CD4-positive, alpha-beta memory T cell (primary cell): ENCODE measurements around the gene TMEM154. TPM values are rescaled to one million over a fixed set of nuclear protein-coding genes. Genes with fewer than 3 reads are reported as not detected.

Experiments used
- CTCF ChIA-PET: fragments of 350-600 bp; sonication (Branson Sonifier 250); formaldehyde crosslinking; loops from one replicate; lab custom pipeline; 2021; ENCODE audit warnings: inconsistent platforms; ENCODE audit not compliant: partially characterized antibody; lab: Charles Lee
- POLR2A ChIA-PET: fragments of 350-600 bp; sonication (Branson Sonifier 250); formaldehyde crosslinking; loops from one replicate; lab custom pipeline; 2021; ENCODE audit not compliant: partially characterized antibody; lab: Charles Lee
- DNase-seq, 5 donors: peaks; one replicate each; pipeline versions ENCODE4 v3.0.0 to v3.0.0-alpha.2; 2020 to 2022; ENCODE audit warnings: mixed read lengths in 1 of 5
- H3K27ac ChIP-seq: one replicate; pipeline ENCODE4 v1.7.0; 2013; ENCODE audit warnings: low read depth, low read length
- H3K27me3 ChIP-seq: 2 replicates; pipeline ENCODE4 v1.7.0; 2013; ENCODE audit warnings: mild to moderate bottlenecking, low read length, moderate library complexity; ENCODE audit not compliant: insufficient read depth
- H3K36me3 ChIP-seq: 2 replicates; pipeline ENCODE4 v1.7.0; 2013; ENCODE audit warnings: mild to moderate bottlenecking, low read length, moderate library complexity; ENCODE audit not compliant: insufficient read depth
- H3K4me1 ChIP-seq: 2 replicates; pipeline ENCODE4 v1.7.0; 2013; ENCODE audit warnings: mild to moderate bottlenecking, low read length, moderate library complexity; ENCODE audit not compliant: insufficient read depth
- H3K4me3 ChIP-seq, 2 donors: one replicate each; pipeline ENCODE4 v1.7.0; 2013; ENCODE audit warnings: low read length in 2 of 2, mild to moderate bottlenecking in 1 of 2
- H3K9me3 ChIP-seq, 2 donors: one replicate each; pipeline ENCODE4 v1.7.0; 2013; ENCODE audit warnings: low read length in 2 of 2, control low read depth in 1 of 2; ENCODE audit not compliant: control insufficient read depth in 1 of 2
- H3K27ac Mint-ChIP-seq, 7 donors: one replicate each; pipeline ENCODE4 v1.8.0; 2020 to 2021; ENCODE audit warnings: mixed read lengths in 7 of 7, mild to moderate bottlenecking in 6 of 7, inconsistent platforms in 3 of 7, moderate library complexity in 3 of 7
- H3K27me3 Mint-ChIP-seq, 2 donors: one replicate each; pipeline ENCODE4 v1.8.0; 2020 to 2021; ENCODE audit warnings: mixed read lengths in 2 of 2
- H3K36me3 Mint-ChIP-seq, 2 donors: one replicate each; pipeline ENCODE4 v1.8.0; 2020 to 2021; ENCODE audit warnings: mixed read lengths in 2 of 2, inconsistent platforms in 1 of 2, mild to moderate bottlenecking in 1 of 2
- H3K4me1 Mint-ChIP-seq, 4 donors: one replicate each; pipeline ENCODE4 v1.8.0; 2020 to 2021; ENCODE audit warnings: mixed read lengths in 4 of 4, mild to moderate bottlenecking in 1 of 4
- H3K4me3 Mint-ChIP-seq, 8 donors: one replicate each; pipeline ENCODE4 v1.8.0; 2020 to 2021; ENCODE audit warnings: mixed read lengths in 8 of 8, mild to moderate bottlenecking in 7 of 8, moderate library complexity in 6 of 8, inconsistent platforms in 3 of 8
- H3K9me3 Mint-ChIP-seq, 8 donors: one replicate each; pipeline ENCODE4 v1.8.0; 2020 to 2021; ENCODE audit warnings: mixed read lengths in 8 of 8, mild to moderate bottlenecking in 5 of 8, inconsistent platforms in 3 of 8, moderate library complexity in 1 of 8
- intact Hi-C: fragments of 100-400 bp; cut with micrococcal nuclease; formaldehyde crosslinking; loops from one replicate; pipeline ENCODE4 v1.15.1; 2023
- polyA plus RNA-seq, 2 donors: library from polyadenylated mRNA; unstranded; fragments of 300-500 nt; fragmentation: Illumina TruSeq; gene quantifications; one replicate each; pipeline ENCODE4 v1.2.3, GENCODE V29; 2021
- total RNA-seq, 2 experiments: library from RNA; stranded (reverse); gene quantifications; one replicate each; pipeline ENCODE4 v1.2.3, GENCODE V29; 2021

Gene TMEM154
- total and polyA plus RNA-seq, 4 experiments from 2014 or later = 35.2 to 46.7 (median 40.3) TPM

DNA sequence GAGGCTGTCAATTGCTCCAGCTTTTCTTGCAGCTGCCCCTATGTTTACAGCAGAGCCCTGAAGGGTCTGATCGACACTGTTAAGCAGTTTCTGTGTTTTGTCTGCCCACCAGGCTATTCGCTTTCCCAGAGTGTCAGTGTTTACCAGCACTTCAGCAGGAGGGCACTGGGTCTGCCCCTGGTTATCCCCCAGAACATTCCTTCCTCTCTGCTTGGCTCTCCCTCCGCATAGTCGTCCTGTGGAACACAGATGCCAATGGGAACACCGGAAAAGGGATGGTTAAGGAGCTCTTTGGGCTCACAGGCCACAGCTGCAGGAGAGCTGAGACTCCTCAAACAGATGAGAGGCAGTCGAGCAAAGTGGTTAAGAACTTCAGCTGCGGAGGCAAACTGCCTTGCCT lies 72.6 kb downstream of the TMEM154 start:
- Histone ChIP-seq H3K27ac (no peak overlapping the region), H3K4me1 (peaks cover 15% of the 10 kb centered on the region), H3K4me3 (no peak overlapping the region), H3K9me3 (no peaks in the 10 kb centered on the region), H3K36me3 (no peaks in the 10 kb centered on the region), H3K27me3 (no peaks in the 10 kb centered on the region)
- Mint-ChIP-seq H3K4me1 (peaks cover 8 to 21% (median 11%) of the 10 kb centered on the region in 4 donors), H3K9me3 (peaks cover 0 to 2% (median 0%) of the 10 kb centered on the region in 8 donors), H3K27me3 (no peaks in the 10 kb centered on the region), H3K27ac (peak overlapping the region; percentile 14 to 91 (median 77)), H3K36me3 (no peaks in the 10 kb centered on the region), H3K4me3 (peak overlapping the region in 3 of 8 donors; percentile 26 to 38 (median 32))
- ChIA-PET CTCF (interaction anchor here (1.8 kb wide), 1 partner anchor 106 kb away, joined by 5 read pairs; no protein-coding TSS in a partner anchor), POLR2A (interaction anchor here (0.8 to 6.2 kb wide), 2 partner anchors 53 to 71 kb away, joined by 3 to 44 read pairs; partner anchors contain the start of gene FBXW7)
- DNase-seq = no peak
- intact Hi-C loops = no loop called here

DNA sequence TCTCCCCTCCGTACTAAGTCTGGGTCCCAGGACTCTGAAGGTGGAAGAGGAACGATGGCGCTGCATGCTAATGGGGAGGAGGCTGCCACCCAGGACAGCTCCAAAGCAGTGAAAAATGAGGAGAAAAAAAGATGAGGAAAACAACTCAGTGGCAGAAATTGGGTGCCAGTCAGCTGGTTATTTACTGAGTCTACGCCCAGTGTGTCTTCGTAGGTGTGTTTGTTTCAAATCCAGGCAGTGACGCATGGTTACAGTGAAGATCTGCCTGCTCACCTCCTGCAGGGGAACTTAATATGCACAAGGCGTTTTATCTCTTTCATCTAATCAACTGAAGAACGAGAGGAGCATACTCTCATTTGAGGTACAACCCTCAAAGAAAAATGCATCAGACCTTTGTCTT lies 73.0 kb downstream of the TMEM154 start:
- DNase-seq = peak; percentile 40 to 74 (median 54)
- Mint-ChIP-seq H3K27ac (peak overlapping the region; percentile 48 to 91 (median 77)), H3K36me3 (no peaks in the 10 kb centered on the region), H3K4me1 (peaks cover 8 to 21% (median 11%) of the 10 kb centered on the region in 4 donors), H3K9me3 (peaks cover 0 to 2% (median 0%) of the 10 kb centered on the region in 8 donors), H3K4me3 (peak overlapping the region in 4 of 8 donors; percentile 21 to 38 (median 29)), H3K27me3 (no peaks in the 10 kb centered on the region)
- Histone ChIP-seq H3K36me3 (no peaks in the 10 kb centered on the region), H3K9me3 (no peaks in the 10 kb centered on the region), H3K4me1 (peaks cover 15% of the 10 kb centered on the region), H3K27me3 (no peaks in the 10 kb centered on the region), H3K4me3 (no peak overlapping the region), H3K27ac (no peak overlapping the region)
- ChIA-PET CTCF (interaction anchor here (1.8 kb wide), 1 partner anchor 106 kb away, joined by 5 read pairs; no protein-coding TSS in a partner anchor), POLR2A (interaction anchor here (0.7 to 6.2 kb wide), 4 partner anchors 53 to 173 kb away, joined by 3 to 44 read pairs (median 4); partner anchors contain the start of genes FBXW7 and TIGD4)
- intact Hi-C loops = no loop called here

DNA sequence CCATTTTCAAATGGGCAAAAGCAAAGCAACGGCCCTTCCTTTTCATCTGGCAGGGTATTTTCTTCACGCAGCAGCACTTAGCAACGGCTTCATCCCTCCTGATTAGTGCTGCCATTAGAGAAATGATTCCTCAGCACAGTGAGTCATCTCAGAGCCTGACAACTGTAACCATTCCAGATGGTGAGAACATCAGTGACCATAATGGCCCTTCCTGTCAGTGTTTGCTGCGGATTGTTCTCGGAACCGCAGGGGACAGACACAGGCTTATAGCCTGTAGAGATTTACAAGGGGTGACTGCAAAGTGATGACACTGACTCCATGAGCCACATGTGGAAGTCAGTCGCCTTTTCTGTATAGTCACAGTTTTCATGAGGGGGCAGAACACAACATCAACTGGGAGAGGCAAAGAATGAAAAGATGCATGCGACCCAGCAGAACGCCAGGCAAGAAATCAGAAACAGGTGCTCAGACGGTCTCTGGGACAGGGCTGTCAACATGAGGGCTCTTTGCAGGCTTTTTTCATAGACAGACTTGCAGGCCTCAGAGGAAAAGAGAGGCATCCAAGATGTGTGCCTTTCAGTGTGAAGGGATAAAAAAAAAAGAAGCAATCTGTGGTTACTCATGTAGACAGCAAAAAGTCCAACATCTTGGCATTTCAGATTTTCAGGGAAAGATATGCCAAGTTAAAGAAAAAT lies 74.0 kb downstream of the TMEM154 start:
- Mint-ChIP-seq H3K4me1 (peaks cover 8 to 18% (median 10%) of the 10 kb centered on the region in 4 donors), H3K27me3 (no peaks in the 10 kb centered on the region), H3K27ac (peak overlapping the region in 4 of 7 donors; percentile 10 to 91 (median 66)), H3K4me3 (no peak overlapping the region), H3K36me3 (no peaks in the 10 kb centered on the region), H3K9me3 (peaks cover 0 to 2% (median 0%) of the 10 kb centered on the region in 8 donors)
- Histone ChIP-seq H3K4me3 (no peak overlapping the region), H3K9me3 (no peaks in the 10 kb centered on the region), H3K36me3 (no peaks in the 10 kb centered on the region), H3K27ac (no peak overlapping the region), H3K27me3 (no peaks in the 10 kb centered on the region), H3K4me1 (peaks cover 15% of the 10 kb centered on the region)
- ChIA-PET POLR2A (interaction anchor here (0.7 to 6.2 kb wide), 3 partner anchors 69 to 174 kb away, joined by 3 to 44 read pairs (median 5); partner anchors contain the start of genes FBXW7 and TIGD4), CTCF (no interaction called here)
- intact Hi-C loops = no loop called here
- no peak for DNase-seq

DNA sequence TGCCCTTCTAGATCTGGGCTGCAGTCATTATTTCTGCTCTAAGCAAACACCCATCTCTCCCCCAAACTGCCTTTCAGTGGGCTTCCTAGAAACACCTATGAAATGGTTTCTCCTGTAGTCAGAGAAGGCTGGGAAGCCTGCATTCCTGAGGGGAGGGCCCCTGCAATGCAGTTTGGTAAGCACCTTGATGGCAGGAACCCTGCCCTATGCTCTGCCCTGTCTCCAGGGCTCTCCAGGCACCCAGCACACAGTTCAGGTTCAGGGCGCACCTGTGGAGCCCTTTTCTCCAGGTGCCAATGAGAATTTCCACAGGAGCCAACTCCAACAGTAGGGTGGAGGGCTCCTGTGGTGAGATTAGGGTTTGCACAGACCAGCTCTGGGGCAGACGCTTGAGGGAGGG lies 74.8 kb downstream of the TMEM154 start:
- no peak for DNase-seq
- Histone ChIP-seq H3K9me3 (no peaks in the 10 kb centered on the region), H3K36me3 (no peaks in the 10 kb centered on the region), H3K27ac (no peak overlapping the region), H3K27me3 (no peaks in the 10 kb centered on the region), H3K4me1 (peaks cover 15% of the 10 kb centered on the region), H3K4me3 (no peak overlapping the region)
- Mint-ChIP-seq H3K9me3 (peaks cover 0 to 2% (median 0%) of the 10 kb centered on the region in 8 donors), H3K36me3 (no peaks in the 10 kb centered on the region), H3K27me3 (no peaks in the 10 kb centered on the region), H3K4me1 (peaks cover 8 to 17% (median 10%) of the 10 kb centered on the region in 4 donors), H3K27ac (peak overlapping the region in 1 of 7 donors; percentile 64), H3K4me3 (no peak overlapping the region)
- intact Hi-C loops = no loop called here
- POLR2A ChIA-PET = no interaction called here
- CTCF ChIA-PET = no interaction called here

DNA sequence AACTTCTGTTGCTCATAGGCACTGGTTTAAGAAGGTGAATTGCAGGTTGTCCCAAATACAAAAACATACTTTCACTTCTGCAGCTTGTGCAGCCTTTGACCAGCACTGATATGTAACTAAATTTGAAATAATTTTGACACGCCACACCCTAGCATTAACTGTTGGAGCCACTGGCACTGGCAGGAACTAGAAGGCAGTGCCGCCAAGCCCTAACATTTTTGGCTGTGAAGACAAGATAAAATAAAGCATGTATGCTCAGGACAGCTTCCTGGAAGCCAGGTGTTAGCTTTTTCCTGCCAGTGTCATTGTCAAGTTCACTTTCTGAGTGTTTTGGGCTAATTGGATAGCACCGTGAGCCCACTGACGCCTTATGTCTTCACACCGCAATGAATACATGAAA lies 78.6 kb downstream of the TMEM154 start:
- ChIA-PET POLR2A (interaction anchor here (1.1 kb wide), 1 partner anchor 65 kb away, joined by 5 read pairs; the partner anchor contains the start of gene FBXW7), CTCF (interaction anchor here (0.9 to 1.0 kb wide), 2 partner anchors 98 to 103 kb away, joined by 3 read pairs; no protein-coding TSS in a partner anchor)
- Mint-ChIP-seq H3K27ac (no peak overlapping the region), H3K4me3 (no peak overlapping the region), H3K27me3 (no peaks in the 10 kb centered on the region), H3K9me3 (peaks cover 0 to 2% (median 0%) of the 10 kb centered on the region in 8 donors), H3K4me1 (peaks cover 0 to 5% (median 2%) of the 10 kb centered on the region in 4 donors), H3K36me3 (no peaks in the 10 kb centered on the region)
- DNase-seq = no peak
- intact Hi-C loops = no loop called here
- H3K36me3 ChIP-seq = no peaks in the 10 kb centered on the region
- H3K4me1 ChIP-seq = peaks cover under 1% of the 10 kb centered on the region
- H3K9me3 ChIP-seq = no peaks in the 10 kb centered on the region
- H3K27me3 ChIP-seq = no peaks in the 10 kb centered on the region
- no peak overlapping the region for H3K27ac ChIP-seq
- H3K4me3 ChIP-seq = no peak overlapping the region

DNA sequence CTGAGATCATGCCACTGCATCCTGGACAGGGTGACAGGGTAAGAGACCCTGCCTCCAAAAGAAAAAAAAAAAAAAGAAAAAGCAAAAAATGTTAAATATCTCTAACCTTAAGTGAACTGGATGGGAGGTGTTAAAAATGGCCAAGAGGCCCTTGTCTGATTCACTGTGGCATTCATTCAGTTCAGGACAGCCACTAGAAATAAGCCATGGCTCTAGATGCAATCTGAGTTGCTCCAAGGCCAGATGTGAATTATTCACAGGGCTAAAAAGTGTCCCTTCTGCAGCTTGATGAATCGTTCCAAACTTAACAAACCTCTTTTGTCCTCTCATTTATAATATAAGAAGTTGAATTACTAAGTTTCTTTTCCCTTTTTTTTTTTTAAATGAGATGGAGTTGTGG lies 80.2 kb downstream of the TMEM154 start:
- H3K27ac ChIP-seq = no peak overlapping the region
- ChIA-PET CTCF (interaction anchor here (2.7 kb wide), 1 partner anchor 98 kb away, joined by 10 read pairs; no protein-coding TSS in a partner anchor), POLR2A (no interaction called here)
- intact Hi-C loops = no loop called here
- no peak overlapping the region for H3K27ac Mint-ChIP-seq
- no peaks in the 10 kb centered on the region for H3K27me3 ChIP-seq
- H3K4me3 ChIP-seq = no peak overlapping the region
- H3K4me1 Mint-ChIP-seq = peaks cover 0 to 5% (median 2%) of the 10 kb centered on the region in 4 donors
- no peaks in the 10 kb centered on the region for H3K27me3 Mint-ChIP-seq
- peaks cover 0 to 2% (median 0%) of the 10 kb centered on the region in 8 donors for H3K9me3 Mint-ChIP-seq
- no peaks in the 10 kb centered on the region for H3K36me3 Mint-ChIP-seq
- no peak overlapping the region for H3K4me3 Mint-ChIP-seq
- H3K9me3 ChIP-seq = no peaks in the 10 kb centered on the region
- H3K4me1 ChIP-seq = no peaks in the 10 kb centered on the region
- no peak for DNase-seq
- H3K36me3 ChIP-seq = no peaks in the 10 kb centered on the region

DNA sequence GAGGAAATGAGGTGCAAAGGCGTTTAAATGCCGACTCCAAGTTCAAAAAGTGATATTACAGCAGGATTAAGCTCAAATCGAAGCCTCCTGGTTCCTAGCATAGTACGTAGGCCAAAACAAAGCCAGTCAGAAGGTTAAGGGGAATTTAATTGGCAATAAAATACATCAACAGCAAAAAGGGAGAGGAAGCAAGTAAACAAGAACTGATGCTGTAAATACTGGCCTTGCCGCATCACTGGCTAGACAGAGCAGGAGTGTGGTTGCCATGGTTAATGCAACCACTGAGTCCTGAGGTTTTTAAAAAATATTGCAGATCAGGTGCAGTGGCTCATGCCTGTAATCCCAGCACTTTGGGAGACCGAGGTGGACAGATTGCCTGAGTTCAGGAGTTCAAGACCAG lies 80.7 kb downstream of the TMEM154 start:
- H3K4me3 Mint-ChIP-seq = no peak overlapping the region
- H3K27me3 Mint-ChIP-seq = no peaks in the 10 kb centered on the region
- H3K9me3 Mint-ChIP-seq = peaks cover 0 to 2% (median 0%) of the 10 kb centered on the region in 8 donors
- Histone ChIP-seq H3K4me3 (no peak overlapping the region), H3K36me3 (no peaks in the 10 kb centered on the region), H3K4me1 (no peaks in the 10 kb centered on the region), H3K9me3 (no peaks in the 10 kb centered on the region), H3K27me3 (no peaks in the 10 kb centered on the region), H3K27ac (no peak overlapping the region)
- POLR2A ChIA-PET = no interaction called here
- peaks cover 0 to 5% (median 2%) of the 10 kb centered on the region in 4 donors for H3K4me1 Mint-ChIP-seq
- H3K27ac Mint-ChIP-seq = peak overlapping the region in 1 of 7 donors; percentile 84
- intact Hi-C loops = no loop called here
- H3K36me3 Mint-ChIP-seq = no peaks in the 10 kb centered on the region
- CTCF ChIA-PET = interaction anchor here (2.7 kb wide), 1 partner anchor 97 kb away, joined by 10 read pairs; no protein-coding TSS in a partner anchor
- no peak for DNase-seq
